ENCODE results near the gene IL1RL1. TPM values are rescaled to one million over a fixed set of nuclear protein-coding genes. Genes with fewer than 3 reads are reported as not detected.
A peak's percentile ranks its signal among the peaks of the same experiment; 100 is the strongest.

Gene IL1RL1
- total RNA-seq, 1 donor from 2014 or later = 0.90 TPM

DNA sequence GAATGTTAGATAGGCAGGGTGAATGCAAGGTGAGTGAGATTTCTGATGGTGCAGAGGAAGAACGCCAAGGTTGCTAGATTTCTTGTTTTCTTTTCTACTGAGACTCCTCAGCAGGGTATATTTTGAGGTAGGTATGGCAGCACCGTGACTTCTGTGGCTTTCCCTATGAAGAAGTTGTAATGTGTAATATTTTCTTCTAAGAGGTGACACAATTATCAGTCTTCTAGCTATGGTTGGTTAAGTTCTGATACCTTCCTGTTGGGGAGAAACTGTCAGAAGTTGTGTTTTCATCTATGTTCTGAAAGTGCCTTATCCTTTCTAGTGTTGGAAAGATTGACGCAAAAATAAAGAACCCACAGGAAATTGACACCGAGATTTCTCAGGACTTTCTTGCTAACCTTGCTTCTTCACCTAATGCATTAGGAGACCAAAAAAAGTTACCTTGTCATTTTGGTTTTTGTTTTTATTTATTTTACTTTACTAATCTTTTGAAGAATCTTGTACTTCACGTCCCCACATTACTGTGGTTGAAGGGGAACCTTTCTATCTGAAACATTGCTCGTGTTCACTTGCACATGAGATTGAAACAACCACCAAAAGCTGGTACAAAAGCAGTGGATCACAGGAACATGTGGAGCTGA, 56.1 kb downstream of the IL1RL1 start:
- no peak for DNase-seq (ENCODE audit: low read depth in 2 of 2)

DNA sequence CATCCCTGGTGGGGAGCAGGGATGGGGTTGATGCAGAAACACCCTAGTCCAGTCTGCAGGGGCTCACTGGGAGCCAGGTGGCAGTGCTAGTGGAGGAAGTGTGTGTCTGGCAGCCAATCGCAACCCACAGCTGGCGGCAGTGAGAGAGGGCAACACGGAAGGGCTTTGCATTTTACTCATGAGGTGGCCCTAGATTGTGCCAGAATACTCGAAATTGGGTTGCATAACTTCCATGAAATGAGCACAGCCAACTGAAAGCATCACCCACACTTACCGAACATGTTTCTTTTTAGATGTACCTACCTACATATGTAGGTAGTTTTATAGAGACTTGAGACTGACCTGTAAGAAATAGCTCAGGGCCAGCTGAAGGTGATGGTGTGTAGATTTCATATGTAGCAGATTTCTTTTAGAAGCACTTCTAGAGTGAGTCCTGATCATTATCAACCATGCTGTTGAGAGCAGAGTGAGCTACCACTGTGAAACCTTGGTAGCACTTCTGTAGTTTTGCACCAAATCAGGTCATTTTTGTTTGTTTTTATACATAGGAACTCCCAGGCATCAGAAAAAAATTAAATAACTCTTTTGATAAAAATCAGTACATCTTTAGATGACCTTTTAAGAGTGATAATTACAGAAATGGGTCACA, 57.2 kb downstream of the IL1RL1 start:
- DNase-seq (ENCODE audit: low read depth in 2 of 2) = no peak

- no peak for DNase-seq (ENCODE audit: low read depth in 2 of 2)
Observed at GRCh38 chr2:102369866-102370265, 58.5 kb downstream of the IL1RL1 start.

- no peak for DNase-seq (ENCODE audit: low read depth in 2 of 2)
Observed at GRCh38 chr2:102376052-102376591, 64.8 kb downstream of the IL1RL1 start.

- DNase-seq (ENCODE audit: low read depth in 2 of 2) = no peak
Observed at GRCh38 chr2:102383722-102384121, 72.4 kb downstream of the IL1RL1 start.

DNA sequence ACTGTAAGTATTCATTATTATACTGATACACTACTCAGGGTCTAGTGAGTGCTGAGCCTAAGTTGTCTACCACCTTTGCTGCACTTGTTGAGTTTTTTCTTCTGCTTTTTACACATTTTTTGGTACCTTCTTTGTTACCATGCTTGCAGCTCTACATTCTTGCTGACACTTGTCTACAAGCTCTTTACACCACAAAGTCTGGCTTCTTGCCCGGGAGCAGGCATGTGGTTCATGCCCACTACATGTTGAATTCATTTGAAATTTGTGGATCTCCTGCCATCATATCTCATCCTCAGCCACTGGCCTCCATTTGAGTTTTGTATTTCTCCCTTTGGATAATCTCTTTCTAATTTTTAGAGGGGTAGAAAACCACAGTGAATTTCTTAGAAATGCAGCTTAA, 74.2 kb downstream of the IL1RL1 start:
- DNase-seq (ENCODE audit: low read depth in 2 of 2) = no peak

DNA sequence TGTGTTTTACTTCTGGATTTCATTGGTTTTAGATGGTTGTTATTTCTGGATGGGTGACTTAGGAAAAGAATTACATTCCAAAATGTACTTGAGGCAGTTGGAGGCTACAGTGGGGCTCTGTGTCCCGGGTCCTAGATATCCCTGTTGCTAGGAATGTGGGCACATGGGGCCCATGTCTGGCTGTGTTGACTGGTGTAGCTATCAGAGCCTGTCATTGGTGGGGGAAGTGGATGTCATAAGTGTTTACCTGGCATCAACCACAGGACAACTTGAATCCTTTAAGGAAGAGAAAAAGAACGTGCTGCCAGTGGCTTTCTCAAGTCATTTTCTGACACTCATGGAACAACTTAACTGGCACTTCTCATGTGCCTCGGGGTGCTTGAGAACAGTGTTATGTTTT, 74.6 kb downstream of the IL1RL1 start:
- no peak for DNase-seq (ENCODE audit: low read depth in 2 of 2)

GRCh38 chr2:102386867-102387541, 75.6 kb downstream of the IL1RL1 start:
- no peak for DNase-seq (ENCODE audit: low read depth in 2 of 2)

- peak in 1 of 2 donors; percentile 5 for DNase-seq (ENCODE audit: low read depth in 2 of 2)
Observed at GRCh38 chr2:102387763-102388546, 76.6 kb downstream of the IL1RL1 start.

- DNase-seq (ENCODE audit: low read depth in 2 of 2) = no peak
Observed at GRCh38 chr2:102391565-102391964, 80.2 kb downstream of the IL1RL1 start.

- no peak for DNase-seq (ENCODE audit: low read depth in 2 of 2)
Observed at GRCh38 chr2:102392096-102392495, 80.7 kb downstream of the IL1RL1 start.

GRCh38 chr2:102392942-102393341, 81.6 kb downstream of the IL1RL1 start:
- DNase-seq (ENCODE audit: low read depth in 2 of 2) = no peak

DNA sequence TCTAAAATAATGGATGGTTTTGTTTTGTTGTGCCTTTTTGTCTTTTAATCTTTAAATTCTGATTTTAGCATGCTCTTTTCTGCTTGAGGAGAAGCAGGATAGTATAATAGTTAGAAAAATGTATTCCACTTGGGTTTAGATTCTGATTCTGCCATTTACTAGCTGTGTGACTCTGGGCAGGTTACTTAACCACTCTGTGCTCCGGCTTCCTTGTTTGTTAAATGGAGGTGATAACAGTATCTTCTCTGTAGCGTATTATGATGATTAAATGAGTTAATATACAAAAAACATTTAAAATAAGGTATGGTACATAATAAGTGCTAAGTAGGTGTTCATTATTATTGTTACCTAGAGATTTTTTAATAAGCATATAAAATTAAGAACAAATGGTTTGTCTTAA, 84.6 kb downstream of the IL1RL1 start:
- DNase-seq (ENCODE audit: low read depth in 2 of 2) = no peak

DNA sequence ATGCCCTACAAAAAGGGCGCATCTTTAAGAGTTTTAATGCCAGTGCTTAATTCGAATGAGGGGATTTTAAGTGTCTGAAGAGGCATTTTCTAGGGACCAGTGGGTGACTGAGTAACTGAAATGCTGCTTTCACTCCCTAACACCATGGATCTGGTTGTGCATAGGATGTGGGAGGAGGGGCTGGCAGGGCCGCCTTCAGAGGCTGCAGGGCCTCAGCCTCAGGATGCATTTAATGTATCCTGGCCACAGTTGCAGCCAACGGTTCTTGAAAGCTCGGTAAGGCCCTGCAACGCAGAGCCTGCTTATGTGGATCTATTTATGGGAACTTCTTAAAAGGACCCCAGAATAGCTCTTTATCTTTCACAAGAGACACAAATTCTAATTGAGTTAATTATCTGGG, 85.8 kb downstream of the IL1RL1 start:
- no peak for DNase-seq (ENCODE audit: low read depth in 2 of 2)

DNA sequence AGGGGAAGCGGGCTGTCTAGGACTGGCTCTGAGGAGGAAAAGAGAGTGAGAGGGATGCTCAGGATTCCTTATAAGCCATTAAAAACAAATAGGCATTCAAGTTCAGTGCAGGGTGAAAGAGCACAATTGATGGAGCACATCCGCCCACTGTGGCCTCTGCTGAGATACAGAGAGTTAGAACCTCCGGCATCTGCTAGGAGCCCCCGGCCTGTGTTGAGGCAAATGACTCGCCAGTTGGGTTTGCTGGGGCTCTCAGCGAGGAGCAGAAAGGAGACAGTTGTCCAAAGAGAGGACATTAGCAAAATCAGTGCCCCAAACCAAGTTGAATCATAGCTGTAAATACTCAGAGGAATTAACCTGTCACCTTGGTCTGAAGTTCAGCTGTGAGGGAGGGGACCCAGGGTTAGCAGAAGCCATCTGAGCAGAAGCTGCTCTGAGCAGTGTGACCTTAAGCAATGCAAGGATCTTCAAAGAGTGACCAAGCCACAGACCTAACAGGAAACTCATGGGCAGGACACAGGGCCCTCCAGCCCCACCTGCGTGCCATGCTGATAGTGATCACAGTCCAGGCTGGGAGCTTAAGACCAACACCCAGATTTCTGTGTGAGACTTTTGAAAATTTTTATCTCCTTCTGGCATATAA, 88.3 kb downstream of the IL1RL1 start:
- DNase-seq (ENCODE audit: low read depth in 2 of 2) = no peak

- no peak for DNase-seq (ENCODE audit: low read depth in 2 of 2)
Observed at GRCh38 chr2:102401456-102401855, 90.1 kb downstream of the IL1RL1 start.

Other genes with a start within 250 kb of the IL1RL1 start
- 7.2 and 46.9 TPM in 2 replicates for gene IL1R1, start 168.8 kb upstream of the IL1RL1 start, total RNA-seq
- gene IL1RL2, start 124.5 kb upstream of the IL1RL1 start, total RNA-seq = 0.13 and 0.25 TPM in 2 replicates
- 0.25 and 0.51 TPM in 2 replicates for gene IL18R1, start 44.2 kb downstream of the IL1RL1 start, total RNA-seq
- not detected in 2 replicates for gene IL18RAP, start 111.6 kb downstream of the IL1RL1 start, total RNA-seq
- not detected in 2 replicates for gene SLC9A4, start 161.7 kb downstream of the IL1RL1 start, total RNA-seq